ENCODE data around the gene SYNJ2BP. TPM values are rescaled to one million over a fixed set of nuclear protein-coding genes. Genes with fewer than 3 reads are reported as not detected.

The SYNJ2BP gene
- total and polyA plus RNA-seq, 2 donors (not counting 1 experiment from before 2014, with no cell fraction given) = 7.5 to 17.8 TPM

- no peak for DNase-seq
- no peaks in the 10 kb centered on the region for H3K9me3 Mint-ChIP-seq (ENCODE audit: insufficient read depth)
Observed at GRCh38 chr14:70398280-70398679, 18.6 kb downstream of the SYNJ2BP start.

GRCh38 chr14:70397746-70398145 lies 19.1 kb downstream of the SYNJ2BP start:
- peaks cover 35% of the 10 kb centered on the region for H3K79me2 ChIP-seq (ENCODE audit: control insufficient read depth, insufficient read depth, low read length)
- H3K4me1 Mint-ChIP-seq = no peaks in the 10 kb centered on the region
- H3K9me3 ChIP-seq (ENCODE audit: control extremely low read depth in 1 of 3, control insufficient read depth in 2 of 3, insufficient read depth in 1 of 3, low read length in 2 of 3) = peaks cover 0 to 23% (median 11%) of the 10 kb centered on the region in 3 donors
- H3K4me2 ChIP-seq (replicated peaks; ENCODE audit: low read depth, low read length, poor library complexity, severe bottlenecking) = no peak overlapping the region
- ChIA-PET POLR2A (no interaction called here), CTCF (no interaction called here)
- H3K9ac ChIP-seq (ENCODE audit: low read length) = no peak overlapping the region
- H3K4me3 Mint-ChIP-seq = no peak overlapping the region
- no peak for TF ChIP-seq EZH2 (IDR thresholded peaks at IDR 0.05; ENCODE audit: borderline replicate concordance, insufficient read depth, low read depth, low read length, poor library complexity, severe bottlenecking)
- TF ChIP-seq CTCF (IDR thresholded peaks at IDR 0.05) = no peak
- no peak overlapping the region for H2AFZ ChIP-seq (ENCODE audit: insufficient read depth, low read depth, low read length, poor library complexity, severe bottlenecking)
- H3K27me3 Mint-ChIP-seq = no peaks in the 10 kb centered on the region
- intact Hi-C loops (cut with micrococcal nuclease) = no loop called here
- no peak overlapping the region for H3K4me3 ChIP-seq (ENCODE audit: control extremely low read depth in 1 of 5, extremely low read depth in 1 of 5, insufficient read depth in 1 of 5, low read depth in 2 of 5, low read length in 4 of 5)
- H3K27ac Mint-ChIP-seq = no peak overlapping the region
- peaks cover 36% of the 10 kb centered on the region for H4K20me1 ChIP-seq (ENCODE audit: control insufficient read depth, insufficient read depth, low read length, poor library complexity, severe bottlenecking)
- DNase-seq (no peak), ATAC-seq (ENCODE audit: low read depth) (no peak)
- H3K27ac ChIP-seq (ENCODE audit: low read length in 2 of 2) = no peak overlapping the region
- H3K4me1 ChIP-seq (ENCODE audit: control insufficient read depth in 2 of 2, insufficient read depth in 2 of 2, low read length in 2 of 2) = no peaks in the 10 kb centered on the region
- H3K36me3 ChIP-seq (replicated peaks in 1 of 2; ENCODE audit: control extremely low read depth in 1 of 2, control insufficient read depth in 1 of 2, extremely low read depth in 1 of 2, insufficient read depth in 2 of 2, low read length in 1 of 2) = peaks cover 0 to 24% of the 10 kb centered on the region in 2 experiments
- no peaks in the 10 kb centered on the region for H3K9me3 Mint-ChIP-seq (ENCODE audit: insufficient read depth)
- H3K27me3 ChIP-seq (replicated peaks in 1 of 4; ENCODE audit: control extremely low read depth in 1 of 4, control insufficient read depth in 3 of 4, insufficient read depth in 4 of 4, low read length in 3 of 4) = no peaks in the 10 kb centered on the region
- WGBS (ENCODE audit: insufficient coverage) = 100% methylated on average over 2 of the region's 2 CpGs

More at GRCh38 chr14:70398280-70398679, 18.6 kb downstream of the SYNJ2BP start:
- ATAC-seq (ENCODE audit: low read depth) = no peak
- POLR2A ChIA-PET = no interaction called here
- Mint-ChIP-seq H3K27me3 (no peaks in the 10 kb centered on the region), H3K4me1 (no peaks in the 10 kb centered on the region), H3K4me3 (no peak overlapping the region), H3K27ac (no peak overlapping the region)
- H3K9ac ChIP-seq (ENCODE audit: low read length) = no peak overlapping the region
- H4K20me1 ChIP-seq (ENCODE audit: control insufficient read depth, insufficient read depth, low read length, poor library complexity, severe bottlenecking) = peaks cover 36% of the 10 kb centered on the region
- 100% methylated on average over 2 of the region's 2 CpGs for WGBS (ENCODE audit: insufficient coverage)
- no peak overlapping the region for H3K4me3 ChIP-seq (ENCODE audit: control extremely low read depth in 1 of 5, extremely low read depth in 1 of 5, insufficient read depth in 1 of 5, low read depth in 2 of 5, low read length in 4 of 5)
- no peak overlapping the region for H2AFZ ChIP-seq (ENCODE audit: insufficient read depth, low read depth, low read length, poor library complexity, severe bottlenecking)
- peaks cover 35% of the 10 kb centered on the region for H3K79me2 ChIP-seq (ENCODE audit: control insufficient read depth, insufficient read depth, low read length)
- no peaks in the 10 kb centered on the region for H3K27me3 ChIP-seq (replicated peaks in 1 of 4; ENCODE audit: control extremely low read depth in 1 of 4, control insufficient read depth in 3 of 4, insufficient read depth in 4 of 4, low read length in 3 of 4)
- intact Hi-C loops (cut with micrococcal nuclease) = no loop called here
- H3K4me1 ChIP-seq (ENCODE audit: control insufficient read depth in 2 of 2, insufficient read depth in 2 of 2, low read length in 2 of 2) = no peaks in the 10 kb centered on the region
- TF ChIP-seq EZH2 (IDR thresholded peaks at IDR 0.05; ENCODE audit: borderline replicate concordance, insufficient read depth, low read depth, low read length, poor library complexity, severe bottlenecking) = no peak
- TF ChIP-seq CTCF (IDR thresholded peaks at IDR 0.05) = no peak
- H3K9me3 ChIP-seq (ENCODE audit: control extremely low read depth in 1 of 3, control insufficient read depth in 2 of 3, insufficient read depth in 1 of 3, low read length in 2 of 3) = peaks cover 0 to 23% (median 11%) of the 10 kb centered on the region in 3 donors
- H3K27ac ChIP-seq (ENCODE audit: low read length in 2 of 2) = no peak overlapping the region
- H3K36me3 ChIP-seq (replicated peaks in 1 of 2; ENCODE audit: control extremely low read depth in 1 of 2, control insufficient read depth in 1 of 2, extremely low read depth in 1 of 2, insufficient read depth in 2 of 2, low read length in 1 of 2) = peaks cover 0 to 24% of the 10 kb centered on the region in 2 experiments
- CTCF ChIA-PET = no interaction called here
- H3K4me2 ChIP-seq (replicated peaks; ENCODE audit: low read depth, low read length, poor library complexity, severe bottlenecking) = no peak overlapping the region
